GM19238 (cell line): ENCODE data around the gene UBE2S.
"Not testable (repeated sequence)": the region's sequence is repeated elsewhere in the genome, so short reads cannot be mapped to it uniquely, and the experiment has no call there.

Experiments
- DNase-seq: peaks from one replicate; pipeline ENCODE4 v3.0.0; 2011; ENCODE audit warnings: low spot score; ENCODE audit not compliant: insufficient read length

Gene UBE2S

GRCh38 chr19:55406091-55406825 lies 1.3 kb downstream of the UBE2S start:
- no peak for DNase-seq

GRCh38 chr19:55405638-55406037 lies 1.9 kb downstream of the UBE2S start:
- DNase-seq: no peak

- DNase-seq: no peak
These were observed 5.1 kb downstream of the UBE2S start for GRCh38 chr19:55402509-55402908.

- not testable (repeated sequence) for DNase-seq
These were observed 6.2 kb downstream of the UBE2S start for GRCh38 chr19:55401390-55401789.

- no peak for DNase-seq
These were observed 7.1 kb downstream of the UBE2S start for GRCh38 chr19:55400281-55401087.

- DNase-seq: no peak
These were observed 9.2 kb downstream of the UBE2S start for GRCh38 chr19:55398200-55398925.

GRCh38 chr19:55392820-55393761 lies 14.5 kb downstream of the UBE2S start:
- no peak for DNase-seq

- no peak for DNase-seq
These were observed 15.6 kb downstream of the UBE2S start for GRCh38 chr19:55391702-55392615.

GRCh38 chr19:55391191-55391670 lies 16.4 kb downstream of the UBE2S start:
- no peak for DNase-seq

- DNase-seq: no peak
These were observed 17.1 kb downstream of the UBE2S start for GRCh38 chr19:55390461-55390880.

- DNase-seq: no peak
These were observed 17.9 kb downstream of the UBE2S start for GRCh38 chr19:55389386-55390317.

GRCh38 chr19:55387736-55388497 lies 19.7 kb downstream of the UBE2S start:
- DNase-seq: no peak

GRCh38 chr19:55386493-55386971 lies 21.1 kb downstream of the UBE2S start:
- DNase-seq: no peak

- peak; percentile 97 for DNase-seq
These were observed 21.7 kb downstream of the UBE2S start, which contains the start of gene RPL28 for GRCh38 chr19:55385724-55386492. RPL28 (plus strand) TSS chr19:55385932; CDS start chr19:55386358, 426 bp downstream.

- peak; percentile 93 for DNase-seq
These were observed 22.5 kb downstream of the UBE2S start for GRCh38 chr19:55384920-55385723.
